GM23338 (cell line): ENCODE measurements around the gene TTC9C. TPM values are rescaled to one million over a fixed set of nuclear protein-coding genes. Genes with fewer than 3 reads are reported as not detected.

Experiments used
- ATAC-seq: fragments of 200-7000 bp; cut with Tn5 transposase; 3 replicates; pipeline ENCODE4 v1.9.1; 2020
- DNase-seq: peaks from one replicate; pipeline ENCODE4 v3.0.0-alpha.2; 2015; ENCODE audit warnings: low spot score
- H2AFZ ChIP-seq: fragments of 200-600 bp; sonication (generic); 2 replicates; pipeline ENCODE4 v1.8.0; 2016; ENCODE audit warnings: antibody characterized with exemption, mild to moderate bottlenecking, moderate library complexity
- H3F3A ChIP-seq: fragments of 200-600 bp; sonication (generic); replicated peaks from 2 replicates; pipeline ENCODE4 v1.8.0; 2017; ENCODE audit warnings: antibody characterized with exemption, mixed run types, low read depth
- H3K27ac ChIP-seq: fragments of 200-600 bp; sonication (generic); 2 replicates; pipeline ENCODE4 v1.6.1; 2016; ENCODE audit warnings: low read depth
- H3K27me3 ChIP-seq: fragments of 200-600 bp; sonication (generic); 2 replicates; pipeline ENCODE4 v1.8.0; 2016; ENCODE audit warnings: mild to moderate bottlenecking, mixed run types, moderate library complexity; ENCODE audit not compliant: insufficient read depth
- H3K36me3 ChIP-seq: fragments of 200-600 bp; sonication (generic); 2 replicates; pipeline ENCODE4 v1.8.0; 2016; ENCODE audit warnings: mild to moderate bottlenecking; ENCODE audit not compliant: insufficient read depth
- H3K4me1 ChIP-seq: fragments of 200-600 bp; sonication (generic); 2 replicates; pipeline ENCODE4 v1.8.0; 2016; ENCODE audit warnings: mild to moderate bottlenecking, moderate library complexity; ENCODE audit not compliant: insufficient read depth
- H3K4me2 ChIP-seq: fragments of 200-600 bp; sonication (generic); 2 replicates; pipeline ENCODE4 v1.7.1; 2017; ENCODE audit warnings: mixed run types
- H3K4me3 ChIP-seq: fragments of 200-600 bp; sonication (generic); 2 replicates; pipeline ENCODE4 v1.6.1; 2016; ENCODE audit warnings: mixed run types
- H3K79me2 ChIP-seq: fragments of 200-600 bp; sonication (generic); replicated peaks from 2 replicates; pipeline ENCODE4 v1.8.0; 2017; ENCODE audit warnings: mild to moderate bottlenecking; ENCODE audit not compliant: insufficient read depth
- H3K9me2 ChIP-seq: fragments of 200-600 bp; sonication (generic); 2 replicates; pipeline ENCODE4 v1.8.0; 2017; ENCODE audit not compliant: insufficient read depth
- H4K20me1 ChIP-seq: fragments of 200-600 bp; sonication (generic); replicated peaks from 2 replicates; pipeline ENCODE4 v1.8.0; 2017; ENCODE audit warnings: mild to moderate bottlenecking; ENCODE audit not compliant: insufficient read depth
- H3K27ac Mint-ChIP-seq: 2 replicates; pipeline ENCODE4 v1.8.0; 2020; ENCODE audit warnings: inconsistent platforms, mild to moderate bottlenecking, moderate library complexity, mixed read lengths
- H3K27me3 Mint-ChIP-seq: 3 replicates; pipeline ENCODE4 v1.8.0; 2022; ENCODE audit warnings: low read depth, mild to moderate bottlenecking, moderate library complexity, mixed read lengths, inconsistent platforms; ENCODE audit not compliant: insufficient read depth, poor library complexity
- H3K36me3 Mint-ChIP-seq: 3 replicates; pipeline ENCODE4 v1.8.0; 2021; ENCODE audit warnings: low read depth, mild to moderate bottlenecking, inconsistent platforms, moderate library complexity, mixed read lengths
- H3K4me1 Mint-ChIP-seq: 3 replicates; pipeline ENCODE4 v1.8.0; 2020; ENCODE audit warnings: mild to moderate bottlenecking, inconsistent platforms, mixed read lengths
- H3K4me3 Mint-ChIP-seq: 3 replicates; pipeline ENCODE4 v1.8.0; 2021; ENCODE audit warnings: moderate library complexity, mild to moderate bottlenecking, inconsistent platforms, mixed read lengths
- H3K9me3 Mint-ChIP-seq: 3 replicates; pipeline ENCODE4 v1.8.0; 2020; ENCODE audit warnings: moderate library complexity, mild to moderate bottlenecking, inconsistent platforms, mixed read lengths
- CREB1 ChIP-seq: fragments of 250-450 bp; sonication (Bioruptor Pico); IDR thresholded peaks from 2 replicates; pipeline ENCODE4 v1.5.0; 2020; ENCODE audit warnings: low read depth, mild to moderate bottlenecking, moderate library complexity
- CTCF ChIP-seq, 2 experiments: fragments of 200-600 bp in 1 of 2; sonication (generic) in 1 of 2; conservative IDR thresholded peaks; 2 replicates each; pipeline versions ENCODE4 v1.5.1 to v1.6.1; 2016 to 2017; ENCODE audit warnings: antibody characterized with exemption in 2 of 2, low read depth in 2 of 2, mild to moderate bottlenecking in 2 of 2, moderate library complexity in 1 of 2
- ETS1 ChIP-seq: IDR thresholded peaks from 2 replicates; pipeline ENCODE4 v1.6.1; 2016; ENCODE audit warnings: antibody characterized with exemption
- EZH2 ChIP-seq: fragments of 200-600 bp; sonication (generic); IDR thresholded peaks from one replicate; pipeline ENCODE4 v1.8.0; 2017; ENCODE audit warnings: antibody characterized with exemption, mild to moderate bottlenecking, low read depth; ENCODE audit not compliant: unreplicated experiment
- EZH2phosphoT487 ChIP-seq: fragments of 200-600 bp; sonication (generic); IDR thresholded peaks from one replicate; pipeline ENCODE4 v1.8.1; 2018; ENCODE audit warnings: antibody characterized with exemption; ENCODE audit not compliant: unreplicated experiment
- JUNB ChIP-seq: IDR thresholded peaks from one replicate; pipeline ENCODE4 v1.6.1; 2016; ENCODE audit warnings: antibody characterized with exemption; ENCODE audit not compliant: unreplicated experiment
- NANOG ChIP-seq: IDR thresholded peaks from 2 replicates; pipeline ENCODE4 v1.6.1; 2016; ENCODE audit warnings: antibody characterized with exemption, borderline replicate concordance
- POLR2AphosphoS5 ChIP-seq: IDR thresholded peaks from 2 replicates; pipeline ENCODE4 v1.6.1; 2016; ENCODE audit warnings: antibody characterized with exemption, low read depth
- REST ChIP-seq: IDR thresholded peaks from one replicate; pipeline ENCODE4 v1.6.1; 2018; ENCODE audit warnings: antibody characterized with exemption; ENCODE audit not compliant: unreplicated experiment
- STAT1 ChIP-seq: IDR thresholded peaks from one replicate; pipeline ENCODE4 v1.6.1; 2016; ENCODE audit warnings: antibody characterized with exemption; ENCODE audit not compliant: unreplicated experiment
- ZNF114 ChIP-seq: fragments of 250-450 bp; sonication (Bioruptor Pico); IDR thresholded peaks from 2 replicates; pipeline ENCODE4 v1.5.0; 2020; ENCODE audit warnings: mild to moderate bottlenecking, moderate library complexity
- ZNF331 ChIP-seq: fragments of 250-450 bp; sonication (Bioruptor Pico); IDR thresholded peaks from 2 replicates; pipeline ENCODE4 v1.5.0; 2020; ENCODE audit warnings: low read depth, mild to moderate bottlenecking, moderate library complexity
- ZNF462 ChIP-seq: fragments of 250-450 bp; sonication (Bioruptor Pico); IDR thresholded peaks from 2 replicates; pipeline ENCODE4 v1.5.0; 2020; ENCODE audit warnings: mild to moderate bottlenecking, moderate library complexity
- polyA plus RNA-seq: library from polyadenylated mRNA; unstranded; fragments of >200 nt; fragmentation: Nextera tagmentation; extraction: Ambion mirVana; gene quantifications from 2 replicates; pipeline ENCODE4 v1.2.1, GENCODE V29; 2016
- total RNA-seq: library from RNA; depleted of rRNA; stranded (reverse); fragments of >200 nt; shearing (Covaris generic); gene quantifications from 2 replicates; pipeline ENCODE4 v1.2.3, GENCODE V29; 2014

TTC9C gene
- total and polyA plus RNA-seq, 2 experiments from 2014 or later: 27.5 to 42.0 TPM

GRCh38 chr11:62737196-62737595 is 8.9 kb downstream of the TTC9C start:
- Histone ChIP-seq H3K79me2 (0 out of 2 replicates have a peak, but pooled peaks cover 7% of the 10 kb centered on the region), H3K9me2 (no peaks in the 10 kb centered on the region), H4K20me1 (peaks cover 6% of the 10 kb centered on the region), H3K27me3 (no peaks in the 10 kb centered on the region), H3K27ac (peak overlapping the region; percentile 20; the same call in 1 of the 2 replicates), H3K4me2 (no peak overlapping the region), H3K36me3 (peaks cover 19% of the 10 kb centered on the region), H2AFZ (no peak overlapping the region), H3K4me1 (no peaks in the 10 kb centered on the region), H3K4me3 (no peak overlapping the region), H3F3A (peaks cover 13% of the 10 kb centered on the region; the same call in 1 of the 2 replicates)
- Mint-ChIP-seq H3K27me3 (peaks cover 9% of the 10 kb centered on the region), H3K27ac (no peak overlapping the region), H3K4me1 (no peaks in the 10 kb centered on the region), H3K9me3 (no peaks in the 10 kb centered on the region), H3K4me3 (no peak overlapping the region), H3K36me3 (peaks cover 40% of the 10 kb centered on the region)
- DNase-seq: no peak
- no peak for TF ChIP-seq REST
- no peak for TF ChIP-seq ZNF114 (CRISPR knock-in tag)
- TF ChIP-seq CREB1 (CRISPR knock-in tag): no peak
- TF ChIP-seq POLR2AphosphoS5: no peak
- no peak for TF ChIP-seq ETS1
- no peak for TF ChIP-seq STAT1
- TF ChIP-seq NANOG: no peak
- no peak for TF ChIP-seq ZNF462 (CRISPR knock-in tag)
- TF ChIP-seq ZNF331 (CRISPR knock-in tag): no peak
- no peak for TF ChIP-seq EZH2phosphoT487
- no peak for TF ChIP-seq CTCF (conservative IDR thresholded peaks at IDR 0.05; ENCODE audit: low read depth in 2 of 2)
- TF ChIP-seq EZH2: no peak
- no peak for TF ChIP-seq JUNB
- no peak for ATAC-seq
